Thoracic aorta (tissue), 2 donors: ENCODE data around the gene ETFDH. TPM values are rescaled to one million over a fixed set of nuclear protein-coding genes. Genes with fewer than 3 reads are reported as not detected.
A peak's percentile ranks its signal among the peaks of the same experiment; 100 is the strongest.
"Not testable (repeated sequence)": the region's sequence is repeated elsewhere in the genome, so short reads cannot be mapped to it uniquely, and the experiment has no call there.

Experiments used
- ATAC-seq: fragments of 150-250 bp; one replicate; pipeline ENCODE4 v1.8.0; 2017; ENCODE audit warnings: low read depth; ENCODE audit not compliant: insufficient number of reproducible peaks, low FRiP score
- DNase-seq: peaks from one replicate; pipeline ENCODE4 v3.0.0-alpha.2; 2020; ENCODE audit warnings: low spot score
- H3K27ac ChIP-seq, 2 donors: fragments of 200-600 bp; sonication (generic); 1 replicate in 1 of 2; 2 replicates in 1 of 2; pipeline ENCODE4 v1.5.1; 2016; ENCODE audit warnings: mild to moderate bottlenecking in 2 of 2, moderate library complexity in 2 of 2
- H3K27me3 ChIP-seq: fragments of 200-600 bp; sonication (generic); replicated peaks from 2 replicates; pipeline ENCODE4 v1.6.0; 2016; ENCODE audit warnings: mild to moderate bottlenecking; ENCODE audit not compliant: insufficient read depth
- H3K36me3 ChIP-seq: fragments of 200-600 bp; sonication (generic); one replicate; pipeline ENCODE4 v1.5.1; 2016
- H3K4me1 ChIP-seq, 2 donors: fragments of 200-600 bp; sonication (generic); 1 replicate in 1 of 2; 2 replicates in 1 of 2; pipeline versions ENCODE4 v1.5.1 to v1.6.0; 2016; ENCODE audit warnings: low read depth in 2 of 2, mild to moderate bottlenecking in 1 of 2; ENCODE audit not compliant: control insufficient read depth in 1 of 2
- H3K4me3 ChIP-seq: fragments of 200-600 bp; sonication (generic); 2 replicates; pipeline ENCODE4 v1.5.1; 2016; ENCODE audit warnings: mild to moderate bottlenecking
- H3K9me3 ChIP-seq: fragments of 200-600 bp; sonication (generic); 2 replicates; pipeline ENCODE4 v1.5.1; 2016
- CTCF ChIP-seq: fragments of 200-600 bp; sonication (generic); IDR thresholded peaks from one replicate; pipeline ENCODE4 v1.5.1; 2019; ENCODE audit warnings: antibody characterized with exemption
- total RNA-seq, 2 donors: library from RNA; depleted of rRNA; stranded (reverse); fragments of >200 nt; gene quantifications; one replicate each; pipeline versions ENCODE4 v1.1.0 to v1.2.3, GENCODE V29; 2016

ETFDH gene
- total RNA-seq, 2 donors from 2014 or later: 15.6 to 18.6 TPM

- H3K4me3 ChIP-seq: no peak overlapping the region
- DNase-seq: no peak
- H3K36me3 ChIP-seq: peaks cover 55% of the 10 kb centered on the region
- TF ChIP-seq CTCF: no peak
- no peaks in the 10 kb centered on the region for H3K4me1 ChIP-seq
- H3K27ac ChIP-seq: no peak overlapping the region
- H3K9me3 ChIP-seq: no peaks in the 10 kb centered on the region
- H3K27me3 ChIP-seq: no peaks in the 10 kb centered on the region
- no peak for ATAC-seq
Observed at GRCh38 chr4:158710814-158711213, 38.7 kb downstream of the ETFDH start.

- H3K36me3 ChIP-seq: peaks cover 60% of the 10 kb centered on the region
- not testable (repeated sequence) for H3K27me3 ChIP-seq, ATAC-seq, H3K4me3 ChIP-seq, H3K9me3 ChIP-seq, DNase-seq, H3K4me1 ChIP-seq, H3K27ac ChIP-seq
Observed at GRCh38 chr4:158712622-158713021, 40.5 kb downstream of the ETFDH start.

- ATAC-seq (no peak), DNase-seq (no peak)
- Histone ChIP-seq H3K27ac (no peak overlapping the region), H3K4me1 (no peaks in the 10 kb centered on the region), H3K4me3 (no peak overlapping the region), H3K9me3 (no peaks in the 10 kb centered on the region), H3K27me3 (no peaks in the 10 kb centered on the region), H3K36me3 (peaks cover 65% of the 10 kb centered on the region)
- TF ChIP-seq CTCF: no peak
Observed at GRCh38 chr4:158714937-158715336, 42.8 kb downstream of the ETFDH start.

- Histone ChIP-seq H3K27me3 (no peaks in the 10 kb centered on the region), H3K36me3 (peaks cover 59% of the 10 kb centered on the region), H3K4me3 (no peak overlapping the region), H3K4me1 (no peaks in the 10 kb centered on the region), H3K27ac (no peak overlapping the region), H3K9me3 (no peaks in the 10 kb centered on the region)
- DNase-seq (no peak), ATAC-seq (no peak)
- TF ChIP-seq CTCF: no peak
Observed at GRCh38 chr4:158715802-158716201, 43.7 kb downstream of the ETFDH start.

- H3K4me3 ChIP-seq: peak overlapping the region; percentile 97
- H3K4me1 ChIP-seq: peaks cover 10% of the 10 kb centered on the region in 2 donors
- peaks cover 20% of the 10 kb centered on the region for H3K36me3 ChIP-seq
- ATAC-seq: no peak
- H3K27me3 ChIP-seq: no peaks in the 10 kb centered on the region
- no peak overlapping the region for H3K27ac ChIP-seq
- DNase-seq: no peak
- no peaks in the 10 kb centered on the region for H3K9me3 ChIP-seq
- TF ChIP-seq CTCF: no peak
Observed at GRCh38 chr4:158721680-158722079, 49.6 kb downstream of the ETFDH start.

- H3K27ac ChIP-seq: peak overlapping the region; percentile 85 to 86
- no peak for TF ChIP-seq CTCF
- no peaks in the 10 kb centered on the region for H3K9me3 ChIP-seq
- peak overlapping the region; percentile 97 for H3K4me3 ChIP-seq
- DNase-seq (no peak), ATAC-seq (peak; percentile 46)
- H3K4me1 ChIP-seq: peaks cover 10% of the 10 kb centered on the region in 2 donors
- H3K27me3 ChIP-seq: no peaks in the 10 kb centered on the region
- peaks cover 16% of the 10 kb centered on the region for H3K36me3 ChIP-seq
Observed at GRCh38 chr4:158722291-158722916, 50.3 kb downstream of the ETFDH start.
